NCI-H128 (cell line): ENCODE results near the gene NUBPL.
"Not testable (repeated sequence)": the region's sequence is repeated elsewhere in the genome, so short reads cannot be mapped to it uniquely, and the experiment has no call there.

Source experiments
- DNase-seq: peaks from one replicate; lab custom pipeline; 2025; ENCODE audit not compliant: unreplicated experiment; lab: John Stamatoyannopoulos, UW

NUBPL gene

GRCh38 chr14:31802838-31803237, 241.6 kb downstream of the NUBPL start:
- DNase-seq = no peak

- no peak for DNase-seq
Observed at GRCh38 chr14:31806249-31806648, 245.0 kb downstream of the NUBPL start.

- not testable (repeated sequence) for DNase-seq
Observed at GRCh38 chr14:31811693-31812628, 250.8 kb downstream of the NUBPL start.

- not testable (repeated sequence) for DNase-seq
Observed at GRCh38 chr14:31813724-31814490, 252.7 kb downstream of the NUBPL start.

- DNase-seq = no peak
Observed at GRCh38 chr14:31819281-31819680, 258.1 kb downstream of the NUBPL start.

GRCh38 chr14:31825459-31825858, 264.3 kb downstream of the NUBPL start:
- no peak for DNase-seq

GRCh38 chr14:31827325-31827724, 266.1 kb downstream of the NUBPL start:
- DNase-seq = no peak

- no peak for DNase-seq
Observed at GRCh38 chr14:31828946-31829868, 268.0 kb downstream of the NUBPL start.

- no peak for DNase-seq
Observed at GRCh38 chr14:31834616-31835015, 273.4 kb downstream of the NUBPL start.

- no peak for DNase-seq
Observed at GRCh38 chr14:31835049-31835448, 273.8 kb downstream of the NUBPL start.

- DNase-seq = no peak
Observed at GRCh38 chr14:31837031-31837430, 275.8 kb downstream of the NUBPL start.

- no peak for DNase-seq
Observed at GRCh38 chr14:31842899-31843298, 281.7 kb downstream of the NUBPL start.

- DNase-seq = no peak
Observed at GRCh38 chr14:31843361-31844091, 282.3 kb downstream of the NUBPL start.

- no peak for DNase-seq
Observed at GRCh38 chr14:31854508-31855075, 293.4 kb downstream of the NUBPL start.

GRCh38 chr14:31855262-31855661, 294.1 kb downstream of the NUBPL start:
- DNase-seq = no peak

- DNase-seq = not testable (repeated sequence)
Observed at GRCh38 chr14:31856003-31856402, 294.8 kb downstream of the NUBPL start.

GRCh38 chr14:31858868-31859267, 297.7 kb downstream of the NUBPL start:
- DNase-seq = no peak

- DNase-seq = no peak
Observed at GRCh38 chr14:31864937-31865855, 304.0 kb downstream of the NUBPL start.

- no peak for DNase-seq
Observed at GRCh38 chr14:31867570-31867969, 306.4 kb downstream of the NUBPL start.
